HG03432 (cell line): ENCODE measurements around the gene L3MBTL1.
A peak's percentile ranks its signal among the peaks of the same experiment; 100 is the strongest.
"Not testable (repeated sequence)": the region's sequence is repeated elsewhere in the genome, so short reads cannot be mapped to it uniquely, and the experiment has no call there.

Source experiments
- ATAC-seq: cut with Tn5 transposase; IDR thresholded peaks from one replicate; pipeline ENCODE4 v1.9.1; 2021; ENCODE audit warnings: mild to moderate bottlenecking, moderate library complexity; ENCODE audit not compliant: unreplicated experiment

Gene L3MBTL1

GRCh38 chr20:43502021-43502420 lies 5.5 kb upstream of the L3MBTL1 start:
- not testable (repeated sequence) for ATAC-seq

- no peak for ATAC-seq
These were observed 1.3 kb upstream of the L3MBTL1 start for GRCh38 chr20:43506238-43506637.

GRCh38 chr20:43508106-43508505 lies 609 bp downstream of the L3MBTL1 start:
- no peak for ATAC-seq

- no peak for ATAC-seq
These were observed 1.1 kb downstream of the L3MBTL1 start for GRCh38 chr20:43508604-43509040.

GRCh38 chr20:43511879-43512278 lies 4.4 kb downstream of the L3MBTL1 start:
- no peak for ATAC-seq

GRCh38 chr20:43513372-43513930 lies 6.0 kb downstream of the L3MBTL1 start:
- ATAC-seq: no peak

GRCh38 chr20:43513931-43514647 lies 6.6 kb downstream of the L3MBTL1 start:
- ATAC-seq: peak; percentile 86

- peak; percentile 13 for ATAC-seq
These were observed 7.1 kb downstream of the L3MBTL1 start for GRCh38 chr20:43514648-43514999.

GRCh38 chr20:43515628-43516027 lies 8.1 kb downstream of the L3MBTL1 start:
- ATAC-seq: no peak

GRCh38 chr20:43516251-43516824 lies 8.8 kb downstream of the L3MBTL1 start:
- ATAC-seq: no peak

GRCh38 chr20:43520074-43520630 lies 12.7 kb downstream of the L3MBTL1 start:
- no peak for ATAC-seq

- ATAC-seq: no peak
These were observed 17.5 kb downstream of the L3MBTL1 start for GRCh38 chr20:43525021-43525420.

- ATAC-seq: no peak
These were observed 20.9 kb downstream of the L3MBTL1 start for GRCh38 chr20:43528258-43528875.

GRCh38 chr20:43529051-43529450 lies 21.6 kb downstream of the L3MBTL1 start:
- no peak for ATAC-seq

- ATAC-seq: no peak
These were observed 22.1 kb downstream of the L3MBTL1 start for GRCh38 chr20:43529457-43530153.

GRCh38 chr20:43530321-43531090 lies 23.0 kb downstream of the L3MBTL1 start:
- no peak for ATAC-seq

GRCh38 chr20:43531091-43531443 lies 23.6 kb downstream of the L3MBTL1 start:
- no peak for ATAC-seq

- no peak for ATAC-seq
These were observed 25.0 kb downstream of the L3MBTL1 start for GRCh38 chr20:43532416-43533055.

GRCh38 chr20:43533060-43533459 lies 25.6 kb downstream of the L3MBTL1 start:
- no peak for ATAC-seq

GRCh38 chr20:43534016-43534415 lies 26.5 kb downstream of the L3MBTL1 start:
- ATAC-seq: no peak
